CD14-positive monocyte (primary cell): ENCODE data around the gene PTGIR. TPM values are rescaled to one million over a fixed set of nuclear protein-coding genes. Genes with fewer than 3 reads are reported as not detected.
A peak's percentile ranks its signal among the peaks of the same experiment; 100 is the strongest.

Experiments used
- DNase-seq, 3 donors: peaks; one replicate each; pipeline ENCODE4 v3.0.0-alpha.2; 2011 to 2022
- H2AFZ ChIP-seq: 2 replicates; pipeline ENCODE4 v1.6.0; 2012; ENCODE audit warnings: mild to moderate bottlenecking, low read depth, low read length, inconsistent platforms; ENCODE audit not compliant: insufficient read depth, poor library complexity, severe bottlenecking
- H3K27ac ChIP-seq, 2 donors: 1 replicate in 1 of 2; 2 replicates in 1 of 2; pipeline ENCODE4 v1.5.1; 2012 to 2013; ENCODE audit warnings: low read length in 2 of 2, control low read depth in 1 of 2, inconsistent platforms in 1 of 2, low read depth in 1 of 2, mild to moderate bottlenecking in 1 of 2
- H3K27me3 ChIP-seq, 2 donors: one replicate each; pipeline versions ENCODE4 v1.6.0 to v1.6.1; 2011 to 2013; ENCODE audit warnings: low read length in 2 of 2; ENCODE audit not compliant: control insufficient read depth in 2 of 2, insufficient read depth in 2 of 2
- H3K36me3 ChIP-seq, 2 donors: replicated peaks in 1 of 2; 1 replicate in 1 of 2; 2 replicates in 1 of 2; pipeline versions ENCODE4 v1.5.1 to v1.6.1; 2012 to 2013; ENCODE audit warnings: low read length in 2 of 2, control low read depth in 1 of 2, inconsistent platforms in 1 of 2, mild to moderate bottlenecking in 1 of 2; ENCODE audit not compliant: insufficient read depth in 2 of 2, control insufficient read depth in 1 of 2
- H3K4me1 ChIP-seq, 2 donors: 1 replicate in 1 of 2; 2 replicates in 1 of 2; pipeline versions ENCODE4 v1.5.1 to v1.6.1; 2012 to 2013; ENCODE audit warnings: low read length in 2 of 2, control low read depth in 1 of 2, inconsistent platforms in 1 of 2, mild to moderate bottlenecking in 1 of 2, moderate library complexity in 1 of 2; ENCODE audit not compliant: insufficient read depth in 2 of 2, control insufficient read depth in 1 of 2
- H3K4me2 ChIP-seq: replicated peaks from 2 replicates; pipeline ENCODE3; 2012; ENCODE audit warnings: low read length, moderate library complexity, mild to moderate bottlenecking; ENCODE audit not compliant: poor library complexity, severe bottlenecking; ENCODE audit errors: extremely low read depth
- H3K4me3 ChIP-seq, 3 experiments: fragments of 200-600 bp in 1 of 3; sonication (generic) in 1 of 3; replicated peaks in 1 of 3; 1 replicate in 2 of 3; 2 replicates in 1 of 3; pipeline ENCODE4 v1.5.1; 2011 to 2013; ENCODE audit warnings: low read length in 3 of 3, mild to moderate bottlenecking in 3 of 3, control low read depth in 2 of 3, low read depth in 2 of 3, inconsistent platforms in 1 of 3, moderate library complexity in 1 of 3
- H3K79me2 ChIP-seq: 2 replicates; pipeline ENCODE4 v1.6.0; 2012; ENCODE audit warnings: mild to moderate bottlenecking, control low read depth, inconsistent platforms, low read length, moderate library complexity; ENCODE audit not compliant: insufficient read depth
- H3K9ac ChIP-seq: 2 replicates; pipeline ENCODE4 v1.6.0; 2017; ENCODE audit warnings: low read length, mild to moderate bottlenecking; ENCODE audit not compliant: insufficient read depth, poor library complexity, severe bottlenecking
- H3K9me3 ChIP-seq, 2 donors: replicated peaks in 1 of 2; 1 replicate in 1 of 2; 2 replicates in 1 of 2; pipeline versions ENCODE4 v1.5.1 to v1.6.1; 2012 to 2013; ENCODE audit warnings: low read length in 2 of 2, control low read depth in 1 of 2; ENCODE audit not compliant: control insufficient read depth in 1 of 2, insufficient read depth in 1 of 2
- H4K20me1 ChIP-seq: 2 replicates; pipeline ENCODE4 v1.6.0; 2012; ENCODE audit warnings: mild to moderate bottlenecking, low read length, control low read depth, moderate library complexity; ENCODE audit not compliant: insufficient read depth
- H3K27ac Mint-ChIP-seq, 7 donors: one replicate each; pipeline ENCODE4 v1.8.0; 2020; ENCODE audit warnings: mild to moderate bottlenecking in 7 of 7, mixed read lengths in 7 of 7, moderate library complexity in 6 of 7, inconsistent platforms in 2 of 7
- H3K27me3 Mint-ChIP-seq, 3 donors: one replicate each; pipeline ENCODE4 v1.8.0; 2021 to 2022; ENCODE audit warnings: low read depth in 3 of 3, mild to moderate bottlenecking in 3 of 3, mixed read lengths in 3 of 3, moderate library complexity in 3 of 3, inconsistent platforms in 1 of 3
- H3K36me3 Mint-ChIP-seq, 2 donors: one replicate each; pipeline ENCODE4 v1.8.0; 2020; ENCODE audit warnings: mixed read lengths in 2 of 2, inconsistent platforms in 1 of 2, mild to moderate bottlenecking in 1 of 2
- H3K4me1 Mint-ChIP-seq: one replicate; pipeline ENCODE4 v1.8.0; 2020; ENCODE audit warnings: mild to moderate bottlenecking, mixed read lengths
- H3K4me3 Mint-ChIP-seq, 2 donors: one replicate each; pipeline ENCODE4 v1.8.0; 2020; ENCODE audit warnings: mild to moderate bottlenecking in 2 of 2, mixed read lengths in 2 of 2, moderate library complexity in 1 of 2
- H3K9me3 Mint-ChIP-seq, 7 donors: one replicate each; pipeline ENCODE4 v1.8.0; 2020 to 2022; ENCODE audit warnings: mixed read lengths in 7 of 7, mild to moderate bottlenecking in 6 of 7, moderate library complexity in 6 of 7, inconsistent platforms in 2 of 7
- CTCF ChIP-seq: fragments of 200-600 bp; IDR thresholded peaks from one replicate; pipeline ENCODE4 v1.8.0; 2022; ENCODE audit warnings: antibody characterized with exemption, mild to moderate bottlenecking
- WGBS: methylation state at CpG from one replicate; pipeline ENCODE4 v1.1.5; 2013; ENCODE audit warnings: missing lambda C conversion rate; ENCODE audit not compliant: insufficient coverage; 5-methylcytosine and 5-hydroxymethylcytosine counted together
- intact Hi-C, 2 donors: fragments of 100-400 bp; cut with micrococcal nuclease; formaldehyde crosslinking; loops; one replicate each; pipeline versions ENCODE4 v1.15.0 to v1.15.1; 2023
- polyA plus RNA-seq, 3 donors: library from polyadenylated mRNA; depleted of rRNA in 1 of 3; unstranded in 2 of 3; stranded (reverse) in 1 of 3; fragments of 300-500 nt in 2 of 3; fragments of >200 nt in 1 of 3; fragmentation: Illumina TruSeq in 2 of 3; gene quantifications; 1 replicate in 2 of 3; 2 replicates in 1 of 3; pipeline ENCODE4 v1.2.3, GENCODE V29; 2012 to 2021

The PTGIR gene
- polyA plus RNA-seq, 3 donors: 12.8 to 51.2 (median 14.1) TPM

GRCh38 chr19:46648961-46649960 is 24.4 kb upstream of the PTGIR start:
- Histone ChIP-seq H3K4me2 (no peak overlapping the region), H3K27me3 (peaks cover 35 to 56% of the 10 kb centered on the region in 2 donors), H4K20me1 (no peaks in the 10 kb centered on the region), H3K9ac (no peak overlapping the region), H2AFZ (no peak overlapping the region), H3K4me3 (no peak overlapping the region), H3K4me1 (peaks cover 9 to 12% of the 10 kb centered on the region in 2 donors), H3K27ac (no peak overlapping the region), H3K79me2 (no peaks in the 10 kb centered on the region), H3K36me3 (no peaks in the 10 kb centered on the region), H3K9me3 (peaks cover 3 to 6% of the 10 kb centered on the region in 2 donors)
- WGBS: 18% methylated on average over 134 of the region's 144 CpGs
- peaks cover 63 to 80% (median 74%) of the 10 kb centered on the region in 3 donors for H3K27me3 Mint-ChIP-seq
- no peak for DNase-seq
- TF ChIP-seq CTCF: no peak
- H3K9me3 Mint-ChIP-seq: peaks cover 6 to 28% (median 23%) of the 10 kb centered on the region in 7 donors
- no peak overlapping the region for H3K27ac Mint-ChIP-seq
- H3K4me1 Mint-ChIP-seq: peaks cover 9% of the 10 kb centered on the region
- peaks cover 3 to 7% of the 10 kb centered on the region in 2 donors for H3K36me3 Mint-ChIP-seq
- peak overlapping the region in 1 of 2 donors; percentile 89 for H3K4me3 Mint-ChIP-seq
- intact Hi-C loops: no loop called here

GRCh38 chr19:46648060-46648960 is 23.4 kb upstream of the PTGIR start:
- Histone ChIP-seq H3K4me1 (peaks cover 9 to 12% of the 10 kb centered on the region in 2 donors), H3K27me3 (peaks cover 35 to 56% of the 10 kb centered on the region in 2 donors), H4K20me1 (no peaks in the 10 kb centered on the region), H3K36me3 (no peaks in the 10 kb centered on the region), H3K4me3 (no peak overlapping the region), H3K4me2 (no peak overlapping the region), H2AFZ (no peak overlapping the region), H3K9me3 (peaks cover 3 to 6% of the 10 kb centered on the region in 2 donors), H3K9ac (no peak overlapping the region), H3K27ac (no peak overlapping the region), H3K79me2 (no peaks in the 10 kb centered on the region)
- H3K27ac Mint-ChIP-seq: peak overlapping the region in 5 of 7 donors; percentile 13 to 84 (median 78)
- peaks cover 6 to 28% (median 23%) of the 10 kb centered on the region in 7 donors for H3K9me3 Mint-ChIP-seq
- H3K27me3 Mint-ChIP-seq: peaks cover 56 to 80% (median 74%) of the 10 kb centered on the region in 3 donors
- no peak for TF ChIP-seq CTCF
- intact Hi-C loops: no loop called here
- H3K4me3 Mint-ChIP-seq: peak overlapping the region; percentile 62 to 89
- H3K4me1 Mint-ChIP-seq: peaks cover 9% of the 10 kb centered on the region
- WGBS: 19% methylated on average over 57 of the region's 63 CpGs
- DNase-seq: peak; percentile 46 to 73 (median 52)
- peaks cover 3 to 7% of the 10 kb centered on the region in 2 donors for H3K36me3 Mint-ChIP-seq
